Loucy (cell line): ENCODE results near the gene RIMKLB.
A peak's percentile ranks its signal among the peaks of the same experiment; 100 is the strongest.

ENCODE experiments used
- H2AFZ ChIP-seq: fragments of 200-600 bp; sonication (generic); 2 replicates; pipeline ENCODE4 v1.6.0; 2016; ENCODE audit warnings: antibody characterized with exemption, mild to moderate bottlenecking, low read length, moderate library complexity
- H3F3A ChIP-seq: fragments of 200-600 bp; 2 replicates; pipeline ENCODE4 v1.6.0; 2016; ENCODE audit warnings: antibody characterized with exemption, low read depth, mild to moderate bottlenecking
- H3K27me3 ChIP-seq: fragments of 200-600 bp; sonication (generic); 2 replicates; pipeline ENCODE4 v1.6.1; 2014; ENCODE audit warnings: low read length, mild to moderate bottlenecking; ENCODE audit not compliant: insufficient read depth, poor library complexity, severe bottlenecking
- H3K36me3 ChIP-seq: fragments of 200-600 bp; sonication (generic); 2 replicates; pipeline ENCODE4 v1.6.1; 2016; ENCODE audit warnings: low read length; ENCODE audit not compliant: insufficient read depth
- H3K4me1 ChIP-seq: fragments of 200-600 bp; sonication (generic); 2 replicates; pipeline ENCODE4 v1.5.1; 2014; ENCODE audit warnings: low read length, mild to moderate bottlenecking; ENCODE audit not compliant: insufficient read depth, poor library complexity, severe bottlenecking
- H3K4me2 ChIP-seq: fragments of 200-600 bp; sonication (generic); 2 replicates; pipeline ENCODE4 v1.6.0; 2014; ENCODE audit warnings: antibody characterized with exemption, low read length, low read depth, mild to moderate bottlenecking; ENCODE audit not compliant: poor library complexity, severe bottlenecking
- H3K4me3 ChIP-seq: fragments of 200-600 bp; sonication (generic); 2 replicates; pipeline ENCODE4 v1.5.1; 2014; ENCODE audit warnings: low read length, mild to moderate bottlenecking, mixed read lengths; ENCODE audit not compliant: poor library complexity, severe bottlenecking
- H3K79me2 ChIP-seq: fragments of 200-600 bp; sonication (generic); 2 replicates; pipeline ENCODE4 v1.6.1; 2014; ENCODE audit warnings: low read length; ENCODE audit not compliant: insufficient read depth
- H3K9ac ChIP-seq: fragments of 200-600 bp; sonication (generic); 2 replicates; pipeline ENCODE4 v1.6.0; 2014; ENCODE audit warnings: mild to moderate bottlenecking, low read depth, low read length, moderate library complexity; ENCODE audit not compliant: poor library complexity, severe bottlenecking
- H3K9me2 ChIP-seq: fragments of 200-600 bp; sonication (generic); replicated peaks from 2 replicates; pipeline ENCODE4 v1.6.1; 2016; ENCODE audit warnings: low read depth, low read length, mixed read lengths
- H3K9me3 ChIP-seq: fragments of 200-600 bp; sonication (generic); 2 replicates; pipeline ENCODE4 v1.6.1; 2014; ENCODE audit warnings: mild to moderate bottlenecking, antibody characterized with exemption, low read length, low read depth; ENCODE audit not compliant: insufficient read depth
- H4K20me1 ChIP-seq: fragments of 200-600 bp; sonication (generic); 2 replicates; pipeline ENCODE4 v1.6.0; 2014; ENCODE audit warnings: antibody characterized with exemption, low read length, mild to moderate bottlenecking; ENCODE audit not compliant: insufficient read depth, poor library complexity, severe bottlenecking
- EZH2phosphoT487 ChIP-seq: fragments of 200-600 bp; IDR thresholded peaks from 2 replicates; pipeline ENCODE4 v1.6.1; 2018; ENCODE audit warnings: antibody characterized with exemption, mild to moderate bottlenecking, moderate library complexity, borderline replicate concordance
- TF ChIP-seq, protein P1 (sequence below): fragments of 200-600 bp; sonication (generic); conservative IDR thresholded peaks from 2 replicates; pipeline ENCODE4 v1.5.1; 2014; ENCODE audit warnings: mild to moderate bottlenecking, antibody characterized with exemption, low read length

Gene RIMKLB

DNA sequence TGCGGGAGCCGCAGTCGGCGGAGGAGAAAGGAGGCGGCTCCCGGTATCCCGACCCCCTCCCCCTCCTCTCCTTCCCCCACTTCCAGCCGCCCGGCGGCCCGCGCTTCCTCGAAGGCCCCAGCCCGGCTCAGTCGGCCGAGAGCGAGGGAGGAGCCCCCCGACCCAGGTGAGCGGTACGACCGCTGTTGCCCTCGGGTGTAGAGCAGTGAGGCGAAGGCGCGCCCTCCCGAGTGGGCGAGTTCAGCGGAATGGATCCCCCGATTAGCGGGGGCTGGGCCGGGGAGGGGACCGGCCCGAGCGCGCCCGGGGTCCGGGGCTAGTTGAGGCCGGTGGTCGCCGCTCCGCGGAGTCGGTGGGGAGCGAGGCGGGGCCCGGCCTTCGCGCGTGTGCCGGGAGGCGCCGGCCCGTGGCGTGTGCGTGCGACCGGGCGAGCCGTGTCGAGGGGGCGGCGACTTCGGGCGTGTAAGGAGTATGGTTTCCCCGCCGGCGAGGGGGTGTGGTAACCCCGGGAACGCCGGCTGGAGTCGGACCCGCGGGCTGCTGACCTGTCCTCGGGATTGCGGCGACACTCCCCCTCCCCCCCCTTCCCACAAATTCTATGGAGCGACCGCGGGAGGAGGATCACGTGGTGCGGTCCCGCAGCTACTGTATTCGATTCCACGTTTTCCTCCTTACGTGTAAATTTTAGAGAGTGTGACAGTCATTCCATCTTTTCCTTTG, 501 bp downstream of the RIMKLB start:
- Histone ChIP-seq H3K27me3 (no peaks in the 10 kb centered on the region), H3K4me3 (peak overlapping the region; percentile 78), H3K9ac (peak overlapping the region; percentile 92), H3K4me1 (peaks cover 58% of the 10 kb centered on the region), H3K9me2 (no peaks in the 10 kb centered on the region), H4K20me1 (peaks cover 38% of the 10 kb centered on the region), H3F3A (no peaks in the 10 kb centered on the region), H3K36me3 (no peaks in the 10 kb centered on the region), H2AFZ (peak overlapping the region; percentile 96), H3K9me3 (no peaks in the 10 kb centered on the region), H3K4me2 (peak overlapping the region; percentile 97), H3K79me2 (peaks cover 54% of the 10 kb centered on the region)
- TF ChIP-seq, protein P1, sequence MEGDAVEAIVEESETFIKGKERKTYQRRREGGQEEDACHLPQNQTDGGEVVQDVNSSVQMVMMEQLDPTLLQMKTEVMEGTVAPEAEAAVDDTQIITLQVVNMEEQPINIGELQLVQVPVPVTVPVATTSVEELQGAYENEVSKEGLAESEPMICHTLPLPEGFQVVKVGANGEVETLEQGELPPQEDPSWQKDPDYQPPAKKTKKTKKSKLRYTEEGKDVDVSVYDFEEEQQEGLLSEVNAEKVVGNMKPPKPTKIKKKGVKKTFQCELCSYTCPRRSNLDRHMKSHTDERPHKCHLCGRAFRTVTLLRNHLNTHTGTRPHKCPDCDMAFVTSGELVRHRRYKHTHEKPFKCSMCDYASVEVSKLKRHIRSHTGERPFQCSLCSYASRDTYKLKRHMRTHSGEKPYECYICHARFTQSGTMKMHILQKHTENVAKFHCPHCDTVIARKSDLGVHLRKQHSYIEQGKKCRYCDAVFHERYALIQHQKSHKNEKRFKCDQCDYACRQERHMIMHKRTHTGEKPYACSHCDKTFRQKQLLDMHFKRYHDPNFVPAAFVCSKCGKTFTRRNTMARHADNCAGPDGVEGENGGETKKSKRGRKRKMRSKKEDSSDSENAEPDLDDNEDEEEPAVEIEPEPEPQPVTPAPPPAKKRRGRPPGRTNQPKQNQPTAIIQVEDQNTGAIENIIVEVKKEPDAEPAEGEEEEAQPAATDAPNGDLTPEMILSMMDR = no peak
- no peak for TF ChIP-seq EZH2phosphoT487

GRCh38 chr12:8698879-8699278, 1.1 kb downstream of the RIMKLB start:
- TF ChIP-seq, protein P1 = no peak
- no peak for TF ChIP-seq EZH2phosphoT487
- no peaks in the 10 kb centered on the region for H3F3A ChIP-seq
- peaks cover 57% of the 10 kb centered on the region for H3K4me1 ChIP-seq
- H3K9ac ChIP-seq = peak overlapping the region; percentile 92
- H3K36me3 ChIP-seq = no peaks in the 10 kb centered on the region
- no peak overlapping the region for H2AFZ ChIP-seq
- H3K9me2 ChIP-seq = no peaks in the 10 kb centered on the region
- H3K27me3 ChIP-seq = no peaks in the 10 kb centered on the region
- H3K4me2 ChIP-seq = peak overlapping the region; percentile 97
- peaks cover 42% of the 10 kb centered on the region for H4K20me1 ChIP-seq
- peak overlapping the region; percentile 78 for H3K4me3 ChIP-seq
- peaks cover 60% of the 10 kb centered on the region for H3K79me2 ChIP-seq
- H3K9me3 ChIP-seq = no peaks in the 10 kb centered on the region

- H2AFZ ChIP-seq = no peak overlapping the region
- peaks cover 66% of the 10 kb centered on the region for H3K79me2 ChIP-seq
- peak overlapping the region; percentile 92 for H3K9ac ChIP-seq
- TF ChIP-seq, protein P1 = no peak
- no peak for TF ChIP-seq EZH2phosphoT487
- no peaks in the 10 kb centered on the region for H3K9me3 ChIP-seq
- peaks cover 42% of the 10 kb centered on the region for H4K20me1 ChIP-seq
- peak overlapping the region; percentile 78 for H3K4me3 ChIP-seq
- H3K4me2 ChIP-seq = peak overlapping the region; percentile 97
- H3K27me3 ChIP-seq = no peaks in the 10 kb centered on the region
- no peaks in the 10 kb centered on the region for H3F3A ChIP-seq
- H3K4me1 ChIP-seq = peaks cover 57% of the 10 kb centered on the region
- H3K36me3 ChIP-seq = no peaks in the 10 kb centered on the region
- H3K9me2 ChIP-seq = no peaks in the 10 kb centered on the region
Observed at GRCh38 chr12:8699714-8700113, 1.9 kb downstream of the RIMKLB start.
